GM18870 (cell line): ENCODE data around the gene ITPR1.

ENCODE experiments used
- ATAC-seq: cut with Tn5 transposase; IDR thresholded peaks from one replicate; pipeline ENCODE4 v1.9.1; 2021; ENCODE audit warnings: moderate library complexity; ENCODE audit not compliant: unreplicated experiment

Gene ITPR1

GRCh38 chr3:4819746-4820145, 326.6 kb downstream of the ITPR1 start:
- no peak for ATAC-seq

DNA sequence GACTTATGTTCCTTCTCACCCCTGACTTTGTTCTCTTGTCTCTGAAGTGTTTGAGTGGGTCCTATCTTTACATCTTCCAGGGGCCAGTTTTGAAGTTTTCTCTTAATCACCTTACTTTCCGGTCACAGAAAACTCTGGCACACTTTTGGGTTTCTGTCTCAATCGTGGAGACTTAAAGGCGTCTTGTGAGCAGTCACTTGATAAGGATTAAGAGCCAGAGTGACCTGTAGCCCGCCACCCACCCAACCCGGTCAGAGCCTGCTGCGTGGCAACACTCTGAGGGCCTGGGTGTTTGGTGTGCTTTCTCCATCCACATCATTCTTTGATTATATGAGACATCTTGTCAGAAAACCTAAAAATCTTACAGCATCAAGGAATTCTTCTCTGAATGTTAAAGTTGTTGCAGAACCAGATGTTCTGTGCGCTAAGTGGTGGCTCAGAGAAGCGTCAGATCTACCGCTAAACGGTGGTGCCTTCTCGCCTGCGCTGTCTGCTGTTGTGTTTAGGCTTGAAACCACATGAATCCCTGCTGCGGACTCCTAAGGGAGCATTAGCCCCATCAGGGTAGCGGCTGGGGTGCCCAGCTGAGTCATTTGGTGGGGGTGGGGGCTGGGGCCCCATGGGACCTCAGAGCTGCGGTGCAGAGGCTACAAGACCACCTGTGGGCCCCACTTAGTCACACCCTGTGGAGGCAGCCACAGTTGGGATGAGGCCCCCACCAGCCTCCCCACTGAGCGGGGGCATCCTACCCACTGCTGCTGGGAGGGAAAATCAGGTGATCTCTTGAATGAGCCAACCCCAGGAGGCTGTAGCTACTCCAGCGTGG, 327.4 kb downstream of the ITPR1 start:
- no peak for ATAC-seq

DNA sequence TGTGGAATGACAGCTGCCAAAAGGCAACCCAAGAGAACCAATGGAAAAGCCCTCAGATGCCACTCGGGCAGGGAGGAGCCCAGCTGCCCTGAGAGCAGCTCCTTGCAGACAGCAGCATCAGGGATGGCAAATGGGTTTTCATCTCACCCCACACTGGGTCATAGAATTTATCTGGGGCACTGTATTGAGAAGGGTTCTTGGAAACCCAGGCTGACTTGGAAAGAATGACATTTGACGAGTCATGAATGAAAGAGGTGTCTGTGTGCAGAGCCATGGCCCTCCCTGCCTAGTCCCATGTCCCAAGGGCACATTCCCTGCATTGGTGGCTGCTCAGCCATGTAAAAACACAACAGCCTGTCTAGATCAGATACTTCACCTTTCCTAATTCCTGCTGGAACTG, 328.2 kb downstream of the ITPR1 start:
- no peak for ATAC-seq

DNA sequence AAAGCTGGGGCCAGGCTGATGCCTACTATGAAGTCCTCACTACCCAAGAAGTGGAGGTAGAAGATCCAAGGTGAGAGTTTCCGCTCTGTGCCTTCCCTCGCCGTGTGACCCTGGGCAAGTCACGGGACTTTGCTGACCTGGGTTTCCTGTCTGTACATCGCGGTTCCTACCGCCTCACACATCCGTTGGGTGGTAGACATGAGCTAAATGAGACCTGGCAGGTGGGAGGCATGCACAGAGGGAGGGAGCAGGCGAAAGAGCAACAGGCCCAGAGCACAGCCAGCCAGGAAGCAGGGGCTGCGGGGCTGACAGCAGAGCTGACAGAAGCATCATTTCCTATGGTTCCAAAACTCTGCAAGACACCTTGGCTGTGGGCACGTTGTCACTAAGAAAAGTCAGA, 328.8 kb downstream of the ITPR1 start:
- no peak for ATAC-seq

GRCh38 chr3:4822568-4822967, 329.4 kb downstream of the ITPR1 start:
- no peak for ATAC-seq

- ATAC-seq = no peak
Observed at GRCh38 chr3:4823385-4823784, 330.2 kb downstream of the ITPR1 start.

- no peak for ATAC-seq
Observed at GRCh38 chr3:4823986-4824925, 331.1 kb downstream of the ITPR1 start.

DNA sequence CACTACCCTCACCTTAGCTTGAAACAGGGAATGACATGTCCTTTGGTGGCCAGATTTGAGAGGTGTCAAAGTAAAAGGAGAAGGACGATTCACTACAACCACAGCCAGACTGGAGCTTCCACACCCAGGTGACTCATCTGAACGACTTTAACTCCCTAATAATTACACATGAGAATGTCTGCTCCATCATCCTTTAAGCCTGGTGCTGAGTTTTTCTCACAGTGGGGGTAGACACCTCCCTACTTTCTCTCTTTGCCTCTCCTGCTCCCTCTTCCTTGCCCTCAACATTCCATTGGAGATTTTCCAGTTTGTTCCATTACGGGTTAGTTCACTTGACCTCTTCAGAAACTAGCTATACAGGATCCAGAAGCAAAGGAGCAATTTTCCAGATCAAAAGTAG, 331.8 kb downstream of the ITPR1 start:
- ATAC-seq = no peak

GRCh38 chr3:4825436-4826236, 332.5 kb downstream of the ITPR1 start:
- ATAC-seq = no peak

DNA sequence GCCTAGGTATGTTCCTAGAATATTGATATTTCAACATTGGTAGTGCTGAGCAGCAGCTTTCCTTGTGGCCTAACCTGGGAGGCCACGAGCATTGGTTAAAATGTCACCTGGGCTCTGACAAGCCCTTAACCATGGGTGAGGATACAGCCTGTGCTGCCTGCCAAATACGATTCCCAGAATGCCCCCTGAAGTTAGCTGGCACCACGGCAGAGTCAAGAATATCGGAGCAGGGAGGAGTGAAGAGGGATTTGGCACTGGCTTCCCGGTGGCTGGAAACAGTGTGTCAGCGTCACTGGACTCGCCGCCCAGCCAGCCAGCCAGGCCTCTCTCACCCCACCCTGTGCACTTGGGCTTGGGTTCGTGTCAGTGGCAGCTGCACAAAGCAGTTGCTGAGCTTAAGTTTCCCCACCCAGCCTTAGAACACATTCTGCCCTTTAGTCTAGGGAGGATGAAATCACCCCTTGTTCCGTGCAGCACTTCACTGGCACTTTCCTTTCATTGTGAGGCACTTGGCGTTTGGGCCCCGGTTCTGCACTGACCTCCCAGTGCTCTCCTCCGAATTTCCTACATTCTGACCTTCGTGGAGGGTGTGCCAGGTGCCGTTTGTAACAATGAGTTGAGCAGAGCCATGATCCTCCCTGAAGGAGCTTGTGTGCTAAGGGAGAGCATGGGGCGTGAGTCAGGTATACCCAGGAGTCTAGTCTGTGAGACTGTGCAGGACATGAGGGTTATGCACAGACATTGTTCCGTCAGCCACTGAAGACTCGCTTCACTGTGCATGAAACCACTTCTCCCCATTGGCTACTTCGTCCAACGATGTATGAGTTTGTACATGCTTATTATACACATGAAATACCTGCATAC, 333.3 kb downstream of the ITPR1 start:
- no peak for ATAC-seq

GRCh38 chr3:4827767-4828166, 334.6 kb downstream of the ITPR1 start:
- no peak for ATAC-seq

DNA sequence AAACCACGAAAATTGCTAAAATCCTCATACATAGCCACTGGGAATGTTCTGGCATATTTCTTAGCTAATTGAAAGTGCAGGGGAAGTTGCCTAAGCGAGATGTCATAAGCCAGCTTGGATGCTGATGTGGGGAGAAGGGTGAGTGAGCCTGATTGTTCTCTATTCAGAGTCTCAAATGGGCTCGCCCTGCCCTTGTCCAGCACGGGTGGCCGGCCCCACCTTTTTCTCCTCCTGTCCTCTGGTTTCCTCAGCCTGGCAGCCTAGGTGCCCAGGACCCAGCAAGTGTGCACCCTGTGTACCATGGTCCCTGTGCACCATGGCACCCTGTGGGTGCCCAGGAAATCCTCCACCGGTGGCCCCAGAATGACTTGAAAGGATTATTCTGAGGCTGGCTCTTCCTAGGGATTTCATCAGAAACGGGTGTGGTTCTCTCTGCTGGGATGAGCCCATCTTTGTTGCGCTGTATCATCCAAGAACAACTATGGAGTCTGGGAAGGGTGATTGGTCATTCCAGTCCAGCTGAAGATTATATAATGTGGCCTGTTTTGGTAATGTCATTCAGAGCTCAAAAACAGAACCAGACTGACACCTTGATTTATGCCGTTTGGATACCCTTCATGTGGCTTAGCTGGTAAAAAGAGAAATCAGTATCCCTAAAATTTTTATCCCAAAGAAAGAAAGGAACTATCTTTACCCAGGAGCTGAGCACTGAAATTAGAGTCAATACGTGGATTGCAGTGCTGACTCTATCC, 335.3 kb downstream of the ITPR1 start:
- ATAC-seq = no peak

- ATAC-seq = no peak
Observed at GRCh38 chr3:4829031-4829394, 335.9 kb downstream of the ITPR1 start.

DNA sequence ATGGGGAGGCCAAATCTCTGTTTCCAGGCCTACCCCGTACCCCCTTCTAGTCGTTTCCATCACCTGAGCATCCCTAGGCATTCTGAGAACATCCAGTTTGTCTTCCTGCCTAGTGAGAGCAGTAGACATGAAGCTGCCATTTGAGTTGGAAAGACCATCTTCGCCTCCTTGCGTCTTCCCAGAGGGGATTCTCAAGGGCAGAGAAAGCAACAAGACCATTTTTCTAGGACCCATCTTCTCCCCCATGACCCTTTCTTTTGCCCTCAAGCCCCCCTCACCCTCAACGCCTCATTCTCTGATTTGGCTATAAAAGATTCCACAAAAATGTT, 337.4 kb downstream of the ITPR1 start:
- no peak for ATAC-seq

- peak; percentile 6 for ATAC-seq
Observed at GRCh38 chr3:4831580-4831950, 338.4 kb downstream of the ITPR1 start.

DNA sequence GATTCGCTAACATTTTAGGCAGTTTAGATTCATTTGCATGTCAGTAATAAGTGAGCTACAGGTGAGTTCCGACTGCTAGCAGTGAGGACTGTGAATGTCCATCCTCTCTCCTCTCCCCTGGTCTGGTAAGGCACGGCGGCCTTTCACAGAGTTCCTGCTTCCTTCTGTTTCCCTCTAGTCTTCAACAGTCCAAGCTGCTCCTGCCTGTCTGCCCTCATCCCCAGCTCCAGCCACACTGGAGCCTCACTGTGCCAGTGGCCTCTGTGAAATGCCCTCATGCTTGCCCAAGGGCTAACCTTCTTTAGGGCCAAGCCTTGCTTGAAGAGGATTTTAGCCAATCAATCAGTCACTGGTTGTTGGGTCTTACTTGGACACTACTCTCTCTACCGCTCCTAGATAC, 340.3 kb downstream of the ITPR1 start:
- ATAC-seq = no peak

- ATAC-seq = peak; percentile 47
Observed at GRCh38 chr3:4834403-4834866, 341.3 kb downstream of the ITPR1 start.

DNA sequence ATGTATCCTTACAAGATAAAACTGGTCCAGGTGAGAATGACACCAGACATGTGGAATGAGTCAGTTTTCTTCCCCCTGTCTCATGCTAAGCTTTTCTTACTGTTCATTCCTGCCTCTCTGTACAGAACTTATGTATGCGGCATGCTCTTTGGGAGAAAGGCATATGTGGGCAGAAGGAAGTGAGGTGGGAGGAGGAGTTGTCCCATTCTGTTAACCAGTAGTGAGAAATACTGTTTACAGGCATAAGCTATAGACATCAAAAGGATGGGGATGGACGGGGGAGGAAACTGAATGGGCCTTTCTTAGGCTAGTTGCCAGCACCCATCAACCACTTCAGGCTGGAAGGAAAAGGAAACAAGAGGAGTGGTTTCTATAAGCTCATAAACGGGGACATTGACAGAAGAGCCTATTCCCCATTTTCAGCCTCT, 342.5 kb downstream of the ITPR1 start:
- ATAC-seq = no peak

DNA sequence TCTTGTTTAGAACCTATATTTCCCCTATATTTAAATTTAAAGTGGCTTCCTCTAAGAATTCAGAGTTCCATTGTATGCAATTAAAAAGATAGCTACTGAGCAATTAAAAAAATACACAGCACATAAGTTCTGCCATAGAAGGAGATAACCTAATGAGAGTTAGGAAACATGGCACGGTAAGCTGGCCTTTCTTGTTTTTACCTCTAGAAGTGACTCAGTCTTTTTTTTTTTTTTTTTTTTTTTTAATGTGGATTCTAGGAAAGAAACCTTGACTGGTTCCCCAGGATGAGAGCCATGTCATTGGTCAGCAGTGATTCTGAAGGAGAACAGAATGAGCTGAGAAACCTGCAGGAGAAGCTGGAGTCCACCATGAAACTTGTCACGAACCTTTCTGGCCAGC, 343.4 kb downstream of the ITPR1 start:
- ATAC-seq = no peak
